Mesothelial cell of epicardium (in vitro differentiated cells): Measurements from ENCODE around the gene CX3CR1. TPM values are rescaled to one million over a fixed set of nuclear protein-coding genes. Genes with fewer than 3 reads are reported as not detected.
A peak's percentile ranks its signal among the peaks of the same experiment; 100 is the strongest.

Source experiments
- DNase-seq, 2 experiments: peaks; one replicate each; pipeline ENCODE4 v3.0.0; 2021; ENCODE audit warnings: low spot score in 2 of 2; ENCODE audit not compliant: unreplicated experiment in 2 of 2
- H3K27ac Mint-ChIP-seq: 2 replicates; pipeline ENCODE4 v1.8.0; 2021; ENCODE audit warnings: mixed read lengths
- H3K27me3 Mint-ChIP-seq: 2 replicates; pipeline ENCODE4 v1.8.0; 2021; ENCODE audit warnings: low read depth, mixed read lengths
- H3K36me3 Mint-ChIP-seq: 2 replicates; pipeline ENCODE4 v1.8.0; 2021; ENCODE audit warnings: mixed read lengths
- H3K4me1 Mint-ChIP-seq: 2 replicates; pipeline ENCODE4 v1.8.0; 2021; ENCODE audit warnings: mixed read lengths
- H3K4me3 Mint-ChIP-seq: 2 replicates; pipeline ENCODE4 v1.8.0; 2021; ENCODE audit warnings: mild to moderate bottlenecking, moderate library complexity, mixed read lengths
- H3K9me3 Mint-ChIP-seq: 2 replicates; pipeline ENCODE4 v1.8.0; 2021; ENCODE audit warnings: mixed read lengths
- total RNA-seq: library from RNA; stranded (reverse); gene quantifications from 3 replicates; pipeline ENCODE4 v1.2.1, GENCODE V29; 2021
- TF ChIP-seq, protein P1 (sequence below): fragments of 200-600 bp; sonication (generic); IDR thresholded peaks from one replicate; pipeline ENCODE4 v1.5.0; 2021; ENCODE audit warnings: antibody characterized with exemption; ENCODE audit not compliant: unreplicated experiment

Gene CX3CR1
- total RNA-seq, 1 donor from 2014 or later = 0.22 TPM

DNA sequence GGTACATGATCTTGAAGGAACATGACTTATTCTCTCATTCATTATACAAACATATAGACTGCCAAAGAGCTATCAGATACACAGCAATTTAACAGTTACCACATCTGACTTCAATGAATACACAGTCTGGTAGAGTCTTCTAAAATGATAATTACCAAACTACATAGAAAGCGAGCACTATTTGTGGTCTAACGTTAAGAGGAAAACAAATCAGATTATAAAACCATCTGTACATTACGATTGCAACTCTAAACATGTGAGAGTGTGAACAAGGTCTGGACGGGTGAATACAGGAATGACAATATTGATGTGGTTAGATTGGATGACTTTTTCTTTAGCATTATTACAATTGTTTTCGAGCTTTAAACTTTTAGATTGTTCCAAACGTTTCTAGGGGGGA is 16.3 kb downstream of the CX3CR1 start:
- TF ChIP-seq, protein P1, sequence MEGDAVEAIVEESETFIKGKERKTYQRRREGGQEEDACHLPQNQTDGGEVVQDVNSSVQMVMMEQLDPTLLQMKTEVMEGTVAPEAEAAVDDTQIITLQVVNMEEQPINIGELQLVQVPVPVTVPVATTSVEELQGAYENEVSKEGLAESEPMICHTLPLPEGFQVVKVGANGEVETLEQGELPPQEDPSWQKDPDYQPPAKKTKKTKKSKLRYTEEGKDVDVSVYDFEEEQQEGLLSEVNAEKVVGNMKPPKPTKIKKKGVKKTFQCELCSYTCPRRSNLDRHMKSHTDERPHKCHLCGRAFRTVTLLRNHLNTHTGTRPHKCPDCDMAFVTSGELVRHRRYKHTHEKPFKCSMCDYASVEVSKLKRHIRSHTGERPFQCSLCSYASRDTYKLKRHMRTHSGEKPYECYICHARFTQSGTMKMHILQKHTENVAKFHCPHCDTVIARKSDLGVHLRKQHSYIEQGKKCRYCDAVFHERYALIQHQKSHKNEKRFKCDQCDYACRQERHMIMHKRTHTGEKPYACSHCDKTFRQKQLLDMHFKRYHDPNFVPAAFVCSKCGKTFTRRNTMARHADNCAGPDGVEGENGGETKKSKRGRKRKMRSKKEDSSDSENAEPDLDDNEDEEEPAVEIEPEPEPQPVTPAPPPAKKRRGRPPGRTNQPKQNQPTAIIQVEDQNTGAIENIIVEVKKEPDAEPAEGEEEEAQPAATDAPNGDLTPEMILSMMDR = no peak
- Mint-ChIP-seq H3K27ac (no peak overlapping the region), H3K36me3 (no peaks in the 10 kb centered on the region), H3K4me1 (no peaks in the 10 kb centered on the region), H3K9me3 (no peaks in the 10 kb centered on the region), H3K4me3 (no peak overlapping the region), H3K27me3 (peaks cover 52% of the 10 kb centered on the region)
- no peak for DNase-seq

DNA sequence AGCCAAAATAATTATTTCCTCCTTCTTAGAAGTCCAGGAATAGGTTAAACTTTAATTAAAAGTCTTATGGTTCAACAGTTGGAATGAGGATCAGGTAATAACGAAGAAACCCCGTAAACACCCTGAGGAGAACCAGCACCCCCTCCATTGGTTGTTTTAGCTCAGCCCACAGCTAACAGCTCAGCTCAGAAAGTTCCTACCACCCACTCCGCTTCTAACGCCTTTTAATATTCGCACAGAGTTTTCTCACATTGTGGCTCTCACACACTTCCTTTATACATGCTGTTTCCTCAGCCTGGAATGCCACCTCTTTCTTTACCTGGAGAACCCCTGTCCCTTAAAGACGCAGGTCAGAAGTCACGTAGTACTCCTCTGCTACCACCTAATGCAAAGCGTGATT is 17.0 kb downstream of the CX3CR1 start:
- no peak for DNase-seq
- no peak overlapping the region for H3K27ac Mint-ChIP-seq
- TF ChIP-seq, protein P1 = no peak
- no peaks in the 10 kb centered on the region for H3K36me3 Mint-ChIP-seq
- no peak overlapping the region for H3K4me3 Mint-ChIP-seq
- peaks cover 57% of the 10 kb centered on the region for H3K27me3 Mint-ChIP-seq
- H3K9me3 Mint-ChIP-seq = no peaks in the 10 kb centered on the region
- no peaks in the 10 kb centered on the region for H3K4me1 Mint-ChIP-seq

DNA sequence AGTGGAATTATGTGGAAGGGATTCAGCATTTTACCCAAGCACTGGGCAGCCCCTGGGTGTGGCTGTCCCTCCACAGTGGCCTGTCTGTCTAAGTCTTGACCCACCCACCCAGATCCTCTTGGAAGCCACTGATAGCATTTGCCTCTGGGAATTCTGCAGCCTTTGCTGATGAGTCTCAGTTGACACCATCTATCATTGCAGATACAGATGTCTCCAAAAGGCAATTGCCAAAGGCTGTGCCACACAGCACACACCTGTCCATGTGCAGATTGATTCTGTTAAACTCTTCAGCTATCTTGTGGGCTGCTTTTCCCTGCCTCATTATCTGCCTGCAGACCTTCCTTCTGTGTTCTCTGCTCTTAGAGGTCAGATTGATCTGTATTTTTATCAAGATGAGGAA is 18.1 kb downstream of the CX3CR1 start:
- Mint-ChIP-seq H3K36me3 (no peaks in the 10 kb centered on the region), H3K27me3 (peaks cover 67% of the 10 kb centered on the region), H3K27ac (no peak overlapping the region), H3K4me1 (no peaks in the 10 kb centered on the region), H3K9me3 (no peaks in the 10 kb centered on the region), H3K4me3 (no peak overlapping the region)
- DNase-seq = no peak
- TF ChIP-seq, protein P1 = no peak

DNA sequence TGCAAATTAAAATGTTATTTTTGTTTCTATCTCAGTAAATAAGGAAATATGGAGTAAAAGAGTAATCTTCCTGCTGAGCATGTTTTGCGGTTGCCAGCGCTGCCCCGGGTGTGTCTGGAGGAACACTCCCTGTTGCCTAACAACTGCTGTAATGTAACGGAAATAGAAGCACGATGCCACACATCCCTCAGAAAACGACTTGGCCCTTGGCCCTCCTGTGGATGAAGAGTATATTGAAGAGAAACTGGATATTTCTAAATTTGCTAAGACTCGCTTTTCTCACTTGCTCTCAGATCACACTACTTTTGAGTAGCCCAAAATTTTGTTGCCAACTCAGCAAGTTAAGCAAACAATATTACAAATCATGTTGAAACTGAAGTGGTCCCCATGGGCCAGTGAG is 18.9 kb downstream of the CX3CR1 start:
- H3K9me3 Mint-ChIP-seq = no peaks in the 10 kb centered on the region
- no peak overlapping the region for H3K4me3 Mint-ChIP-seq
- no peaks in the 10 kb centered on the region for H3K4me1 Mint-ChIP-seq
- TF ChIP-seq, protein P1 = peak; percentile 21
- H3K27me3 Mint-ChIP-seq = peaks cover 67% of the 10 kb centered on the region
- no peak for DNase-seq
- no peak overlapping the region for H3K27ac Mint-ChIP-seq
- H3K36me3 Mint-ChIP-seq = no peaks in the 10 kb centered on the region

DNA sequence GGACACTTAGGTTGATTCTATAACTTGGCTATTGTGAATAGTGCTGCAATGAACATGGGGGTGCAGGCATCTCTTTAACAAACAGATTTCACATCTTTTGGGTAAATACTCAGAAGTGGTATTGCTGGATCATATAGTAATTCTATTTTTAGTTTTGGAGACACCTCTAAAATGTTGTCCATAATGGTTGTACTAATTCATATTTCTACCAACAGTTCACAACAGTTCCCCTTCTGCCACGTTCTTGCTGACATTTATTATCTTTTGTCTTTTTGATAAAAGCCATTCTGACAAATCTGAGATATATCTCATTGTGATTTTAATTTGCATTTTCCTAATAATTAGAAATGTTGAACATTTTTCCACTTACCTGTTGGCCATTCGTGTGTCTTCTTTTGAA is 19.5 kb downstream of the CX3CR1 start:
- Mint-ChIP-seq H3K27ac (no peak overlapping the region), H3K36me3 (no peaks in the 10 kb centered on the region), H3K4me3 (no peak overlapping the region), H3K27me3 (peaks cover 64% of the 10 kb centered on the region), H3K4me1 (no peaks in the 10 kb centered on the region), H3K9me3 (no peaks in the 10 kb centered on the region)
- TF ChIP-seq, protein P1 = no peak
- no peak for DNase-seq
